ENCODE results near the gene ANKRD9.

- TF ChIP-seq CTCF (IDR thresholded peaks at IDR 0.05) (no peak), POLR2A (IDR thresholded peaks at IDR 0.05) (no peak)
Observed at GRCh38 chr14:102523200-102523568, 13.6 kb upstream of the ANKRD9 start.

All from uterus (tissue), 2 donors.